MM.1S (cell line): Measurements from ENCODE around the gene USP46.

ENCODE experiments used
- DNase-seq: peaks from one replicate; pipeline ENCODE4 v3.0.0-alpha.2; 2015
- H2AFZ ChIP-seq: fragments of 300-600 bp; sonication (generic); 2 replicates; pipeline ENCODE4 v1.6.0; 2016; ENCODE audit warnings: antibody characterized with exemption, low read length
- H3F3A ChIP-seq: fragments of 300-600 bp; sonication (generic); 2 replicates; pipeline ENCODE4 v1.6.1; 2016; ENCODE audit warnings: mild to moderate bottlenecking, antibody characterized with exemption, low read length, moderate library complexity, mixed read lengths; ENCODE audit not compliant: insufficient read depth
- H3K27ac ChIP-seq: fragments of 300-600 bp; sonication (generic); 2 replicates; pipeline ENCODE4 v1.5.1; 2016; ENCODE audit warnings: mild to moderate bottlenecking, low read length
- H3K27me3 ChIP-seq: fragments of 300-600 bp; sonication (generic); replicated peaks from 2 replicates; pipeline ENCODE4 v1.6.0; 2016; ENCODE audit warnings: low read length; ENCODE audit not compliant: insufficient read depth
- H3K36me3 ChIP-seq: fragments of 300-600 bp; sonication (generic); replicated peaks from 2 replicates; pipeline ENCODE4 v1.6.1; 2016; ENCODE audit warnings: mild to moderate bottlenecking, low read length, mixed read lengths; ENCODE audit not compliant: insufficient read depth
- H3K4me1 ChIP-seq: fragments of 300-600 bp; sonication (generic); 2 replicates; pipeline ENCODE4 v1.6.1; 2016; ENCODE audit warnings: low read length, mixed read lengths
- H3K4me2 ChIP-seq: fragments of 300-600 bp; sonication (generic); 2 replicates; pipeline ENCODE4 v1.6.0; 2016; ENCODE audit warnings: low read depth, low read length
- H3K4me3 ChIP-seq: fragments of 300-600 bp; sonication (generic); 2 replicates; pipeline ENCODE4 v1.5.1; 2016; ENCODE audit warnings: low read length, mixed read lengths
- H3K79me2 ChIP-seq: fragments of 300-600 bp; sonication (generic); 2 replicates; pipeline ENCODE4 v1.6.1; 2016; ENCODE audit warnings: mixed run types, low read length, mixed read lengths
- H3K9ac ChIP-seq: fragments of 300-600 bp; sonication (generic); 2 replicates; pipeline ENCODE4 v1.6.1; 2016; ENCODE audit warnings: low read length, mixed read lengths
- H3K9me2 ChIP-seq: fragments of 300-600 bp; sonication (generic); replicated peaks from 2 replicates; pipeline ENCODE4 v1.6.1; 2016; ENCODE audit warnings: mild to moderate bottlenecking, low read length, mixed read lengths; ENCODE audit not compliant: insufficient read depth
- H3K9me3 ChIP-seq: fragments of 300-600 bp; sonication (generic); replicated peaks from 2 replicates; pipeline ENCODE4 v1.6.1; 2016; ENCODE audit warnings: mild to moderate bottlenecking, low read length, mixed read lengths; ENCODE audit not compliant: insufficient read depth
- H4K20me1 ChIP-seq: fragments of 300-600 bp; sonication (generic); 2 replicates; pipeline ENCODE4 v1.6.1; 2016; ENCODE audit warnings: mild to moderate bottlenecking, low read length, moderate library complexity, mixed read lengths; ENCODE audit not compliant: insufficient read depth
- CTCF ChIP-seq: fragments of 300-600 bp; sonication (generic); IDR thresholded peaks from 2 replicates; pipeline ENCODE4 v1.5.1; 2016; ENCODE audit warnings: antibody characterized with exemption, low read length, mixed read lengths
- EZH2 ChIP-seq: fragments of 300-600 bp; sonication (generic); optimal IDR thresholded peaks from 2 replicates; pipeline ENCODE3; 2017; ENCODE audit warnings: low read depth, mild to moderate bottlenecking, antibody characterized with exemption, low read length, mixed read lengths
- EZH2phosphoT487 ChIP-seq: fragments of 300-600 bp; sonication (generic); IDR thresholded peaks from 2 replicates; pipeline ENCODE4 v1.6.1; 2018; ENCODE audit warnings: antibody characterized with exemption, low read length

Gene USP46

GRCh38 chr4:52552778-52553177 lies 106.3 kb downstream of the USP46 start:
- H3K9me2 ChIP-seq, result no peaks in the 10 kb centered on the region
- no peaks in the 10 kb centered on the region for H3K79me2 ChIP-seq
- no peak overlapping the region for H3K9ac ChIP-seq
- no peak overlapping the region for H3K4me3 ChIP-seq
- H3K4me1 ChIP-seq, result no peaks in the 10 kb centered on the region
- H3K27me3 ChIP-seq, result no peaks in the 10 kb centered on the region
- no peaks in the 10 kb centered on the region for H3F3A ChIP-seq
- H3K4me2 ChIP-seq, result no peak overlapping the region
- no peak for TF ChIP-seq CTCF
- TF ChIP-seq EZH2, result no peak
- no peak for TF ChIP-seq EZH2phosphoT487
- no peaks in the 10 kb centered on the region for H3K36me3 ChIP-seq
- H3K27ac ChIP-seq, result no peak overlapping the region
- no peaks in the 10 kb centered on the region for H3K9me3 ChIP-seq
- H2AFZ ChIP-seq, result no peak overlapping the region
- no peak for DNase-seq
- H4K20me1 ChIP-seq, result no peaks in the 10 kb centered on the region

GRCh38 chr4:52551487-52551886 lies 107.6 kb downstream of the USP46 start:
- no peak overlapping the region for H3K4me2 ChIP-seq
- H2AFZ ChIP-seq, result no peak overlapping the region
- H3K4me1 ChIP-seq, result no peaks in the 10 kb centered on the region
- H3K9me2 ChIP-seq, result no peaks in the 10 kb centered on the region
- TF ChIP-seq EZH2 (no peak), EZH2phosphoT487 (no peak), CTCF (no peak)
- no peaks in the 10 kb centered on the region for H3K27me3 ChIP-seq
- H3F3A ChIP-seq, result no peaks in the 10 kb centered on the region
- H3K79me2 ChIP-seq, result no peaks in the 10 kb centered on the region
- H3K27ac ChIP-seq, result no peak overlapping the region
- no peaks in the 10 kb centered on the region for H4K20me1 ChIP-seq
- H3K36me3 ChIP-seq, result no peaks in the 10 kb centered on the region
- no peak overlapping the region for H3K9ac ChIP-seq
- no peak overlapping the region for H3K4me3 ChIP-seq
- DNase-seq, result no peak
- H3K9me3 ChIP-seq, result no peaks in the 10 kb centered on the region

GRCh38 chr4:52550186-52550585 lies 108.9 kb downstream of the USP46 start:
- no peak overlapping the region for H3K9ac ChIP-seq
- no peak overlapping the region for H3K4me2 ChIP-seq
- no peak overlapping the region for H3K4me3 ChIP-seq
- no peaks in the 10 kb centered on the region for H3K4me1 ChIP-seq
- no peaks in the 10 kb centered on the region for H3F3A ChIP-seq
- no peak overlapping the region for H2AFZ ChIP-seq
- H3K27me3 ChIP-seq, result no peaks in the 10 kb centered on the region
- no peaks in the 10 kb centered on the region for H3K9me2 ChIP-seq
- H4K20me1 ChIP-seq, result no peaks in the 10 kb centered on the region
- H3K27ac ChIP-seq, result no peak overlapping the region
- no peaks in the 10 kb centered on the region for H3K36me3 ChIP-seq
- H3K9me3 ChIP-seq, result no peaks in the 10 kb centered on the region
- TF ChIP-seq EZH2 (no peak), EZH2phosphoT487 (no peak), CTCF (no peak)
- no peak for DNase-seq
- H3K79me2 ChIP-seq, result no peaks in the 10 kb centered on the region
